ENCODE results near the gene SPATA1.

DNA sequence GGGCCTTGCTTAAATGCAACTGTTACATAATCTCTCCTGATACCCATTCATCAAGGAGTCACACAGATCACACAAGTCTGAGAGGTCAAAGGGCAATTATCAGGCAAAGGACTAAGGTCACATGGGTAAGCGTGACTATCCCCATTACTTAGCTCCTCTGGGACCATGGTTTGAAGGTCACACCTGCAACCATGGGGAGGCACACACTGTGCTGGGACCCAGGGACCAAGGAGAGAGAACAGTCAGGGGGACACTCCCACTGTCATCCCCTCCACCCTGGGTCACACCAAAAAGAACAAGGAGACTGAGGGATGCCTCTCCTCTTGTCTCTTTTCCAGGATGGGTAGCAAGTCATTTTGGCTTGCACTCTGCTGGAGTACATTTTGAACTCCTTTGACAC is 99.0 kb downstream of the SPATA1 start:
- TF ChIP-seq EZH2 (IDR thresholded peaks at IDR 0.05; ENCODE audit: borderline replicate concordance, insufficient read depth, low read length, poor library complexity, severe bottlenecking) = no peak
- no peak for TF ChIP-seq CTCF (IDR thresholded peaks at IDR 0.05; ENCODE audit: poor library complexity, severe bottlenecking)
- TF ChIP-seq EP300 (conservative IDR thresholded peaks at IDR 0.05; ENCODE audit: poor library complexity, severe bottlenecking) = no peak
- TF ChIP-seq RAD21 (conservative IDR thresholded peaks at IDR 0.05) = no peak
- TF ChIP-seq POLR2AphosphoS5 (IDR thresholded peaks at IDR 0.05) = no peak
- TF ChIP-seq TAF1 (IDR thresholded peaks at IDR 0.05; ENCODE audit: low read depth) = no peak
- TF ChIP-seq MXI1 (conservative IDR thresholded peaks at IDR 0.05; ENCODE audit: poor library complexity, severe bottlenecking) = no peak

Measured in neural cell (in vitro differentiated cells).